ENCODE results near the gene MYEF2. TPM values are rescaled to one million over a fixed set of nuclear protein-coding genes. Genes with fewer than 3 reads are reported as not detected.

The MYEF2 gene
- polyA plus RNA-seq, 3 donors = 0.37 TPM; not detected in 2

DNA sequence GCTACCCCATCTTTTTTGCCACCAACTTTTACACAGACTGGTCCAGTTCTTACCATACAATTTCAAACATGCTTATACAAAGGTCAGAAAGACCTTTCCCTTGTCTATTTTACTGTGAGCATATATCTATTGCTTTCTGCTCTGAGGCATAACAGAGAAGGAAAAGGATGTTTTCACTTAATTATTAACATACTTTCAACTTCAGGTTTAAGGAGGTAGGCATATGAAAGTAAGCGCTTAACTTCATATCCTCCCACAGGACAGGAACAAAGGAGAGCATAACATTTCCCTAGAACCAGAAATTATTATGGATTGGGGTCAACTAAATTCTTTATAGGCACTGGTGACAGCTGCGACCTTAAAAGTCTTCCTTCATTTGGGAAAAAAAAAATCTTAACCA lies 1.1 kb downstream of the MYEF2 start:
- no peak for DNase-seq
- peaks cover 4 to 13% of the 10 kb centered on the region in 2 donors for H3K4me1 ChIP-seq (ENCODE audit: control insufficient read depth in 1 of 2, insufficient read depth in 2 of 2, low read length in 2 of 2)
- WGBS (ENCODE audit: insufficient coverage) = no CpG with 5 or more reads among the region's 2 CpGs
- H3K4me2 ChIP-seq (replicated peaks; ENCODE audit: extremely low read depth, low read length, poor library complexity, severe bottlenecking) = no peak overlapping the region
- peak overlapping the region in 1 of 3 experiments; percentile 71 for H3K4me3 ChIP-seq (replicated peaks in 1 of 3; ENCODE audit: low read depth in 2 of 3, low read length in 3 of 3)
- peaks cover 26% of the 10 kb centered on the region in 2 donors for H3K27me3 ChIP-seq (ENCODE audit: control insufficient read depth in 2 of 2, insufficient read depth in 2 of 2, low read length in 2 of 2)
- peaks cover 23 to 33% (median 25%) of the 10 kb centered on the region in 3 donors for H3K27me3 Mint-ChIP-seq (ENCODE audit: low read depth in 3 of 3)
- intact Hi-C loops (cut with micrococcal nuclease) = no loop called here
- H3K9me3 ChIP-seq (replicated peaks in 1 of 2; ENCODE audit: control insufficient read depth in 1 of 2, insufficient read depth in 1 of 2, low read length in 2 of 2) = peaks cover 0 to 6% of the 10 kb centered on the region in 2 donors
- peaks cover 0 to 3% of the 10 kb centered on the region in 2 donors for H3K36me3 Mint-ChIP-seq
- H3K4me3 Mint-ChIP-seq = no peak overlapping the region
- H3K9me3 Mint-ChIP-seq = peaks cover under 1 to 9% (median 5%) of the 10 kb centered on the region in 7 donors
- peak overlapping the region; percentile 76 for H2AFZ ChIP-seq (ENCODE audit: insufficient read depth, low read depth, low read length, poor library complexity, severe bottlenecking)
- no peaks in the 10 kb centered on the region for H3K79me2 ChIP-seq (ENCODE audit: insufficient read depth, low read length)
- no peaks in the 10 kb centered on the region for H3K36me3 ChIP-seq (replicated peaks in 1 of 2; ENCODE audit: control insufficient read depth in 1 of 2, insufficient read depth in 2 of 2, low read length in 2 of 2)
- no peak overlapping the region for H3K27ac ChIP-seq (ENCODE audit: low read depth in 1 of 2, low read length in 2 of 2)
- no peaks in the 10 kb centered on the region for H4K20me1 ChIP-seq (ENCODE audit: insufficient read depth, low read length)
- no peak overlapping the region for H3K9ac ChIP-seq (ENCODE audit: insufficient read depth, low read length, poor library complexity, severe bottlenecking)
- no peak for TF ChIP-seq CTCF (IDR thresholded peaks at IDR 0.05)
- peak overlapping the region in 1 of 7 donors; percentile 5 for H3K27ac Mint-ChIP-seq
- peaks cover 7% of the 10 kb centered on the region for H3K4me1 Mint-ChIP-seq

GRCh38 chr15:48176112-48176511 lies 2.0 kb downstream of the MYEF2 start:
- Histone ChIP-seq H3K4me2 (replicated peaks; ENCODE audit: extremely low read depth, low read length, poor library complexity, severe bottlenecking) (no peak overlapping the region), H3K79me2 (ENCODE audit: insufficient read depth, low read length) (no peaks in the 10 kb centered on the region), H4K20me1 (ENCODE audit: insufficient read depth, low read length) (no peaks in the 10 kb centered on the region), H3K4me1 (ENCODE audit: control insufficient read depth in 1 of 2, insufficient read depth in 2 of 2, low read length in 2 of 2) (peaks cover 4 to 13% of the 10 kb centered on the region in 2 donors), H3K27me3 (ENCODE audit: control insufficient read depth in 2 of 2, insufficient read depth in 2 of 2, low read length in 2 of 2) (peaks cover 26% of the 10 kb centered on the region in 2 donors), H3K9me3 (replicated peaks in 1 of 2; ENCODE audit: control insufficient read depth in 1 of 2, insufficient read depth in 1 of 2, low read length in 2 of 2) (peaks cover 0 to 6% of the 10 kb centered on the region in 2 donors), H3K9ac (ENCODE audit: insufficient read depth, low read length, poor library complexity, severe bottlenecking) (no peak overlapping the region), H2AFZ (ENCODE audit: insufficient read depth, low read depth, low read length, poor library complexity, severe bottlenecking) (no peak overlapping the region), H3K27ac (ENCODE audit: low read depth in 1 of 2, low read length in 2 of 2) (no peak overlapping the region), H3K36me3 (replicated peaks in 1 of 2; ENCODE audit: control insufficient read depth in 1 of 2, insufficient read depth in 2 of 2, low read length in 2 of 2) (no peaks in the 10 kb centered on the region), H3K4me3 (replicated peaks in 1 of 3; ENCODE audit: low read depth in 2 of 3, low read length in 3 of 3) (no peak overlapping the region)
- H3K27ac Mint-ChIP-seq = no peak overlapping the region
- H3K27me3 Mint-ChIP-seq (ENCODE audit: low read depth in 3 of 3) = peaks cover 23 to 33% (median 25%) of the 10 kb centered on the region in 3 donors
- peaks cover 0 to 10% (median 5%) of the 10 kb centered on the region in 7 donors for H3K9me3 Mint-ChIP-seq
- intact Hi-C loops (cut with micrococcal nuclease) = no loop called here
- TF ChIP-seq CTCF (IDR thresholded peaks at IDR 0.05) = no peak
- WGBS (ENCODE audit: insufficient coverage) = no CpG with 5 or more reads among the region's 4 CpGs
- H3K4me1 Mint-ChIP-seq = peaks cover 7% of the 10 kb centered on the region
- no peak for DNase-seq
- H3K4me3 Mint-ChIP-seq = no peak overlapping the region
- peaks cover 0 to 3% of the 10 kb centered on the region in 2 donors for H3K36me3 Mint-ChIP-seq
